ENCODE data around the gene ZCCHC7. TPM values are rescaled to one million over a fixed set of nuclear protein-coding genes. Genes with fewer than 3 reads are reported as not detected.

Gene ZCCHC7
- total RNA-seq, 1 experiment from 2014 or later: 31.2 TPM

- RAD21 ChIA-PET (ENCODE audit: low non-redundant PET in 1 of 2, low total read pairs in 2 of 2, uncharacterized antibody in 2 of 2, unreplicated experiment in 2 of 2): no interaction called here
Observed at GRCh38 chr9:37167456-37168047, 47.2 kb downstream of the ZCCHC7 start.

GRCh38 chr9:37172557-37172956, 52.2 kb downstream of the ZCCHC7 start:
- Histone ChIP-seq H3K4me1 (ENCODE audit: control insufficient read depth in 1 of 2, insufficient read depth in 2 of 2, low read length in 2 of 2) (no peaks in the 10 kb centered on the region), H3K4me2 (ENCODE audit: low read length) (no peak overlapping the region), H3K27me3 (ENCODE audit: insufficient read depth, low read length) (no peaks in the 10 kb centered on the region), H3K27ac (ENCODE audit: low read depth, low read length) (no peak overlapping the region), H3K36me3 (ENCODE audit: control insufficient read depth in 1 of 2, insufficient read depth in 2 of 2, low read length in 2 of 2) (no peaks in the 10 kb centered on the region), H3K4me3 (replicated peaks in 1 of 2; ENCODE audit: low read depth in 1 of 2, low read length in 2 of 2) (no peak overlapping the region), H3K9me3 (ENCODE audit: control insufficient read depth in 1 of 2, insufficient read depth in 1 of 2, low read depth in 1 of 2, low read length in 2 of 2) (no peaks in the 10 kb centered on the region), H4K20me1 (ENCODE audit: insufficient read depth) (no peaks in the 10 kb centered on the region; the same call in 1 of the 2 replicates), H2AFZ (ENCODE audit: low read depth, low read length, poor library complexity, severe bottlenecking) (no peak overlapping the region), H3K9me2 (ENCODE audit: insufficient read depth) (0 out of 2 replicates have a peak, but pooled peaks cover 3% of the 10 kb centered on the region), H3K79me2 (ENCODE audit: insufficient read depth, low read length) (peaks cover 37% of the 10 kb centered on the region), H3K9ac (ENCODE audit: low read length) (no peak overlapping the region)
- ChIA-PET CTCF (no interaction called here), POLR2A (no interaction called here), RAD21 (ENCODE audit: low non-redundant PET in 1 of 2, low total read pairs in 2 of 2, uncharacterized antibody in 2 of 2, unreplicated experiment in 2 of 2) (no interaction called here)
- TF ChIP-seq SP1 (IDR thresholded peaks at IDR 0.05; ENCODE audit: low read depth): no peak
- intact Hi-C loops (cut with micrococcal nuclease): no loop called here
- no TSS peak for BruUV-seq (replicated peaks)
- DNase-seq (ENCODE audit: low read depth, low spot score): no peak
- ATAC-seq: no peak

More at GRCh38 chr9:37167456-37168047, 47.2 kb downstream of the ZCCHC7 start:
- intact Hi-C loops (cut with micrococcal nuclease): no loop called here
- Histone ChIP-seq H3K27me3 (ENCODE audit: insufficient read depth, low read length) (no peaks in the 10 kb centered on the region), H3K27ac (ENCODE audit: low read depth, low read length) (no peak overlapping the region), H3K9me2 (ENCODE audit: insufficient read depth) (0 out of 2 replicates have a peak, but pooled peaks cover 3% of the 10 kb centered on the region), H3K36me3 (ENCODE audit: control insufficient read depth in 1 of 2, insufficient read depth in 2 of 2, low read length in 2 of 2) (no peaks in the 10 kb centered on the region), H3K4me2 (ENCODE audit: low read length) (no peak overlapping the region), H3K9me3 (ENCODE audit: control insufficient read depth in 1 of 2, insufficient read depth in 1 of 2, low read depth in 1 of 2, low read length in 2 of 2) (no peaks in the 10 kb centered on the region), H3K4me1 (ENCODE audit: control insufficient read depth in 1 of 2, insufficient read depth in 2 of 2, low read length in 2 of 2) (peaks cover 3 to 4% of the 10 kb centered on the region in 2 experiments; a peak in 1 of 4 replicates), H4K20me1 (ENCODE audit: insufficient read depth) (no peaks in the 10 kb centered on the region; the same call in 1 of the 2 replicates), H3K79me2 (ENCODE audit: insufficient read depth, low read length) (peaks cover 53% of the 10 kb centered on the region), H3K9ac (ENCODE audit: low read length) (no peak overlapping the region), H2AFZ (ENCODE audit: low read depth, low read length, poor library complexity, severe bottlenecking) (no peak overlapping the region), H3K4me3 (replicated peaks in 1 of 2; ENCODE audit: low read depth in 1 of 2, low read length in 2 of 2) (no peak overlapping the region)
- BruUV-seq (replicated peaks): no TSS peak
- ChIA-PET CTCF (no interaction called here), POLR2A (no interaction called here)
- no peak for ATAC-seq
- DNase-seq (ENCODE audit: low read depth, low spot score): no peak
- TF ChIP-seq SP1 (IDR thresholded peaks at IDR 0.05; ENCODE audit: low read depth): no peak; the same call in 1 of the 2 replicates
- TF ChIP-seq FOSL1 (IDR thresholded peaks at IDR 0.05; ENCODE audit: low read depth): peak; percentile 24; the same call in 1 of the 2 replicates

All from HCT116 (cell line).